Uterus (tissue), 2 donors: ENCODE measurements around the gene TYRO3.
"Not testable (repeated sequence)": the region's sequence is repeated elsewhere in the genome, so short reads cannot be mapped to it uniquely, and the experiment has no call there.

Source experiments
- POLR2A ChIP-seq, 2 donors: fragments of 450-650 bp; IDR thresholded peaks; one replicate each; pipeline ENCODE4 v1.6.1; 2016; ENCODE audit warnings: antibody characterized with exemption in 2 of 2, mild to moderate bottlenecking in 1 of 2, moderate library complexity in 1 of 2
- TF ChIP-seq, protein P1 (sequence below), 4 experiments: fragments of 200-600 bp in 2 of 4; fragments of 450-650 bp in 2 of 4; sonication (generic) in 2 of 4; IDR thresholded peaks; one replicate each; pipeline ENCODE4 v1.5.1; 2016 to 2019; ENCODE audit warnings: antibody characterized with exemption in 4 of 4, mild to moderate bottlenecking in 2 of 4, moderate library complexity in 1 of 4

DNA sequence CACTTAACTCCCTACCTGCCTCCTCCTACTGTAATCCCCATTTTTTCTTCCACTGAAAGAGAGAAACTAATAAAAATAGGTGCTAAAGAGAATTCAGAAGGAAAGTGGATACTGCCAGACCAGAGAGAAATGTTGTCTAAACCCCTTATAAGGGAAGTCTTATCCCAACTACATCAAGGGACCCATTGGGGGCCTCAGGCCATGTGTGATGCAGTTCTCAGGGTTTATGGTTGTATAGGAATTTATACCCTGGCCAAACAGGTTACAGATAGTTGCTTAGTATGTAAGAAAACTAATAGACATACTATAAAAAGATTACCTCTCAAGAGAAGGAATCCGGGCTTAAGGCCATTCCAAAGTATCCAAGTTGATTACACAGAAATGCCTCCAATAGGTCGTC, 30.6 kb downstream of the TYRO3 start:
- TF ChIP-seq, protein P1, sequence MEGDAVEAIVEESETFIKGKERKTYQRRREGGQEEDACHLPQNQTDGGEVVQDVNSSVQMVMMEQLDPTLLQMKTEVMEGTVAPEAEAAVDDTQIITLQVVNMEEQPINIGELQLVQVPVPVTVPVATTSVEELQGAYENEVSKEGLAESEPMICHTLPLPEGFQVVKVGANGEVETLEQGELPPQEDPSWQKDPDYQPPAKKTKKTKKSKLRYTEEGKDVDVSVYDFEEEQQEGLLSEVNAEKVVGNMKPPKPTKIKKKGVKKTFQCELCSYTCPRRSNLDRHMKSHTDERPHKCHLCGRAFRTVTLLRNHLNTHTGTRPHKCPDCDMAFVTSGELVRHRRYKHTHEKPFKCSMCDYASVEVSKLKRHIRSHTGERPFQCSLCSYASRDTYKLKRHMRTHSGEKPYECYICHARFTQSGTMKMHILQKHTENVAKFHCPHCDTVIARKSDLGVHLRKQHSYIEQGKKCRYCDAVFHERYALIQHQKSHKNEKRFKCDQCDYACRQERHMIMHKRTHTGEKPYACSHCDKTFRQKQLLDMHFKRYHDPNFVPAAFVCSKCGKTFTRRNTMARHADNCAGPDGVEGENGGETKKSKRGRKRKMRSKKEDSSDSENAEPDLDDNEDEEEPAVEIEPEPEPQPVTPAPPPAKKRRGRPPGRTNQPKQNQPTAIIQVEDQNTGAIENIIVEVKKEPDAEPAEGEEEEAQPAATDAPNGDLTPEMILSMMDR (IDR thresholded peaks at IDR 0.05): not testable (repeated sequence)
- not testable (repeated sequence) for TF ChIP-seq POLR2A (IDR thresholded peaks at IDR 0.05)
